HT1080 (cell line): ENCODE data around the gene STARD3. TPM values are rescaled to one million over a fixed set of nuclear protein-coding genes. Genes with fewer than 3 reads are reported as not detected.

Source experiments
- DNase-seq: peaks from one replicate; pipeline ENCODE4 v3.0.0-alpha.2; 2015; ENCODE audit warnings: low read depth
- total RNA-seq: library from RNA; depleted of rRNA; stranded (reverse); fragments of >200 nt; shearing (Covaris generic); gene quantifications from 2 replicates; pipeline ENCODE4 v1.2.3, GENCODE V29; 2014

Gene STARD3
- total RNA-seq, 1 experiment from 2014 or later = 71.5 TPM

GRCh38 chr17:39659279-39660010, 22.5 kb downstream of the STARD3 start:
- no peak for DNase-seq

- DNase-seq = no peak
Measured at GRCh38 chr17:39660011-39660360, 23.0 kb downstream of the STARD3 start.

- no peak for DNase-seq
Measured at GRCh38 chr17:39660397-39661385, 23.7 kb downstream of the STARD3 start.

GRCh38 chr17:39661744-39662541, 25.0 kb downstream of the STARD3 start:
- no peak for DNase-seq

GRCh38 chr17:39662551-39663339, 25.8 kb downstream of the STARD3 start:
- DNase-seq = no peak

- no peak for DNase-seq
Measured at GRCh38 chr17:39663340-39663687, 26.4 kb downstream of the STARD3 start.

GRCh38 chr17:39663688-39664580, 27.0 kb downstream of the STARD3 start:
- DNase-seq = peak; percentile 31

GRCh38 chr17:39664581-39665561, 27.9 kb downstream of the STARD3 start, which contains the start of gene TCAP:
Gene TCAP, plus strand, starts transcription at chr17:39665349. Its CDS starts 11 bp downstream, at chr17:39665360.
- no peak for DNase-seq

GRCh38 chr17:39665642-39666224, 28.8 kb downstream of the STARD3 start:
- DNase-seq = no peak

GRCh38 chr17:39666231-39666600, 29.3 kb downstream of the STARD3 start:
- no peak for DNase-seq

GRCh38 chr17:39666601-39667261, 29.8 kb downstream of the STARD3 start:
- DNase-seq = no peak

GRCh38 chr17:39667262-39667944, 30.5 kb downstream of the STARD3 start:
- no peak for DNase-seq

GRCh38 chr17:39667945-39668924, 31.3 kb downstream of the STARD3 start, which contains the start of gene PNMT:
Gene PNMT, plus strand, starts transcription at chr17:39668453. Its CDS starts 23 bp downstream, at chr17:39668476.
- no peak for DNase-seq

- DNase-seq = no peak
Measured at GRCh38 chr17:39669897-39670735, 33.2 kb downstream of the STARD3 start.

GRCh38 chr17:39670746-39671145, 33.8 kb downstream of the STARD3 start:
- no peak for DNase-seq
